Measurements from ENCODE around the gene ALKBH4. TPM values are rescaled to one million over a fixed set of nuclear protein-coding genes. Genes with fewer than 3 reads are reported as not detected.
A peak's percentile ranks its signal among the peaks of the same experiment; 100 is the strongest.

Gene ALKBH4
- total and polyA plus RNA-seq, 2 donors (not counting 3 experiments of a cell fraction or from before 2014, with no cell fraction given): 5.3 to 10.8 TPM

DNA sequence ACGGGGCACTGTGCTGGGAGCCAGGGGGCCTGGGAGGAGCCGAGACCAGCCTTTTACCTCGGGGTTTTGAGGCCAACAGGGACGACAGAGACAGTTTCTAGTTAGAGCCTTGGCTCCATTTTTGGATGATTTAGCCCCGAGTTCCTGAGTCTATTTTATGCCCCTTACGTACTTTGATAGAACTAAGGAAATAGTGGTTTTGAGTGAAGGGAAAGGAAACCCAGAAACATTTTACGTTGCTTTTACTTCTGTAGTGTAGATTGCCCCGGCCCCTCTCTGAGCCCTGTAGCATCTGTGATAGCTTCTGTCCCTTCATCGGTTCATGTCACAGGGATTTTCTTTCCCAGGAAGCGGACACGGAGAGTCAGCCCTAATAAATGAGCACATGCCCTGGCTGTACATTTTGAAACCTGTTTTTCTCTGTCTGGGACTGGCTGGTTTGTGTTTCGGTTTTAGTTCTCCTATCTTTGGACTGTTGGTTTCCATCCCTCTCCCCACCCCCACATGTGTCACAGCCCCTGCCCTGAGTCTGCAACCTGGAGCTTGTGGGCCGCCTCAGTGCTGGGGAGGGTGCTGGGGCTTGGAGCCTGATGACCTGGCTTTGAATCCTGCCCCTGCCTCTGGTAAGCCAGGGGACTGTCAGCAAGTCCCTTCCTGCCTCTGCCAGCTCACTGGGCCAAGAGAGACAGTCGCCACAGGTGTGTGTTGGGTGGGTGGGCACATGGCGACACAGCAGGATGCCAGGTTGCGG, 38.2 kb downstream of the ALKBH4 start:
- FAIRE-seq (no peak), DNase-seq (ENCODE audit: low read depth, low spot score) (no peak)
- Histone ChIP-seq H3K4me1 (ENCODE audit: control insufficient read depth, extremely low read depth, insufficient read depth, low read length) (no peaks in the 10 kb centered on the region), H3K27me3 (ENCODE audit: control insufficient read depth in 2 of 2, insufficient read depth in 2 of 2, low read length in 2 of 2) (no peaks in the 10 kb centered on the region), H3K36me3 (ENCODE audit: control insufficient read depth in 2 of 2, extremely low read depth in 1 of 2, insufficient read depth in 2 of 2, low read length in 2 of 2) (peaks cover 0 to 23% of the 10 kb centered on the region in 2 experiments), H3K9ac (replicated peaks; ENCODE audit: extremely low read depth, insufficient read depth, low read length) (no peak overlapping the region), H3K79me2 (ENCODE audit: control insufficient read depth, insufficient read depth, low read length) (no peaks in the 10 kb centered on the region), H3K4me3 (replicated peaks in 1 of 3; ENCODE audit: insufficient read depth in 1 of 3, low read depth in 1 of 3, low read length in 3 of 3) (no peak overlapping the region), H3K9me3 (replicated peaks; ENCODE audit: control insufficient read depth, insufficient read depth, low read length) (no peaks in the 10 kb centered on the region), H3K4me2 (ENCODE audit: insufficient read depth, low read length) (no peak overlapping the region), H4K20me1 (replicated peaks; ENCODE audit: control insufficient read depth, extremely low read depth, insufficient read depth, low read length) (no peaks in the 10 kb centered on the region), H3K27ac (ENCODE audit: insufficient read depth, low read depth, low read length) (no peak overlapping the region), H3K9me1 (replicated peaks; ENCODE audit: control insufficient read depth, extremely low read depth, insufficient read depth, low read length) (no peaks in the 10 kb centered on the region), H2AFZ (ENCODE audit: low read depth, low read length) (no peak overlapping the region)
- ChIA-PET POLR2A (no interaction called here), CTCF (no interaction called here)
- TSS peak; percentile 53 for BruUV-seq (replicated peaks)
- dilution Hi-C loops (cut with MboI; ENCODE audit: extremely low pct_ligation_motif_present, low sequenced_read_pairs) (no loop called here), intact Hi-C loops (cut with micrococcal nuclease) (no loop called here)
- TF ChIP-seq POLR2AphosphoS5 (IDR thresholded peaks at IDR 0.05; ENCODE audit: insufficient read depth, low read depth, low read length) (no peak), POLR2A (IDR thresholded peaks at IDR 0.05; ENCODE audit: low read depth, low read length) (no peak), MYC (IDR thresholded peaks at IDR 0.05; ENCODE audit: low read depth, low read length) (no peak), FOS (IDR thresholded peaks at IDR 0.05; ENCODE audit: borderline replicate concordance, insufficient read depth, low read length) (no peak), JUN (IDR thresholded peaks at IDR 0.05; ENCODE audit: borderline replicate concordance, insufficient read depth, insufficient read length, low read depth) (no peak)
- TF ChIP-seq, protein P1, sequence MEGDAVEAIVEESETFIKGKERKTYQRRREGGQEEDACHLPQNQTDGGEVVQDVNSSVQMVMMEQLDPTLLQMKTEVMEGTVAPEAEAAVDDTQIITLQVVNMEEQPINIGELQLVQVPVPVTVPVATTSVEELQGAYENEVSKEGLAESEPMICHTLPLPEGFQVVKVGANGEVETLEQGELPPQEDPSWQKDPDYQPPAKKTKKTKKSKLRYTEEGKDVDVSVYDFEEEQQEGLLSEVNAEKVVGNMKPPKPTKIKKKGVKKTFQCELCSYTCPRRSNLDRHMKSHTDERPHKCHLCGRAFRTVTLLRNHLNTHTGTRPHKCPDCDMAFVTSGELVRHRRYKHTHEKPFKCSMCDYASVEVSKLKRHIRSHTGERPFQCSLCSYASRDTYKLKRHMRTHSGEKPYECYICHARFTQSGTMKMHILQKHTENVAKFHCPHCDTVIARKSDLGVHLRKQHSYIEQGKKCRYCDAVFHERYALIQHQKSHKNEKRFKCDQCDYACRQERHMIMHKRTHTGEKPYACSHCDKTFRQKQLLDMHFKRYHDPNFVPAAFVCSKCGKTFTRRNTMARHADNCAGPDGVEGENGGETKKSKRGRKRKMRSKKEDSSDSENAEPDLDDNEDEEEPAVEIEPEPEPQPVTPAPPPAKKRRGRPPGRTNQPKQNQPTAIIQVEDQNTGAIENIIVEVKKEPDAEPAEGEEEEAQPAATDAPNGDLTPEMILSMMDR (IDR thresholded peaks at IDR 0.05; ENCODE audit: extremely low read depth in 1 of 2, insufficient read depth in 1 of 2, low read depth in 1 of 2, low read length in 2 of 2): no peak
- TF ChIP-seq, protein P2, sequence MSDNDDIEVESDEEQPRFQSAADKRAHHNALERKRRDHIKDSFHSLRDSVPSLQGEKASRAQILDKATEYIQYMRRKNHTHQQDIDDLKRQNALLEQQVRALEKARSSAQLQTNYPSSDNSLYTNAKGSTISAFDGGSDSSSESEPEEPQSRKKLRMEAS (IDR thresholded peaks at IDR 0.05; ENCODE audit: insufficient read depth, insufficient read length): no peak

All from endothelial cell of umbilical vein (primary cell).